ENCODE data around the gene TMEM168.

The TMEM168 gene

GRCh38 chr7:112752576-112752975, 37.6 kb downstream of the TMEM168 start:
- CTCF ChIA-PET, result no interaction called here
- TF ChIP-seq CTCF (IDR thresholded peaks at IDR 0.05; ENCODE audit: control extremely low read depth, extremely low read depth, low read depth, missing control alignments), result no peak
- POLR2A ChIA-PET, result no interaction called here
- DNase-seq (ENCODE audit: extremely low spot score), result no peak

GRCh38 chr7:112749775-112750174, 40.4 kb downstream of the TMEM168 start:
- TF ChIP-seq CTCF (IDR thresholded peaks at IDR 0.05; ENCODE audit: control extremely low read depth, extremely low read depth, low read depth, missing control alignments), result no peak
- ChIA-PET POLR2A (no interaction called here), CTCF (interaction anchor here (0.7 kb wide), 1 partner anchor 10 kb away, joined by 3 read pairs; no protein-coding TSS in a partner anchor)
- DNase-seq (ENCODE audit: extremely low spot score), result no peak

GRCh38 chr7:112748381-112748780, 41.8 kb downstream of the TMEM168 start:
- ChIA-PET CTCF (interaction anchor here (1.2 kb wide), 1 partner anchor 10 kb away, joined by 3 read pairs; no protein-coding TSS in a partner anchor), POLR2A (no interaction called here)
- DNase-seq (ENCODE audit: extremely low spot score), result no peak
- no peak for TF ChIP-seq CTCF (IDR thresholded peaks at IDR 0.05; ENCODE audit: control extremely low read depth, extremely low read depth, low read depth, missing control alignments)

GRCh38 chr7:112745635-112746034, 44.6 kb downstream of the TMEM168 start:
- ChIA-PET CTCF (interaction anchor here (1.4 kb wide), 1 partner anchor 14 kb away, joined by 3 read pairs; no protein-coding TSS in a partner anchor), POLR2A (no interaction called here)
- no peak for TF ChIP-seq CTCF (IDR thresholded peaks at IDR 0.05; ENCODE audit: control extremely low read depth, extremely low read depth, low read depth, missing control alignments)
- DNase-seq (ENCODE audit: extremely low spot score), result no peak

- ChIA-PET POLR2A (no interaction called here), CTCF (interaction anchor here (0.9 kb wide), 1 partner anchor 10 kb away, joined by 3 read pairs; no protein-coding TSS in a partner anchor)
- no peak for TF ChIP-seq CTCF (IDR thresholded peaks at IDR 0.05; ENCODE audit: control extremely low read depth, extremely low read depth, low read depth, missing control alignments)
- DNase-seq (ENCODE audit: extremely low spot score), result no peak
These were observed 45.4 kb downstream of the TMEM168 start for GRCh38 chr7:112744818-112745217.

GRCh38 chr7:112743811-112744210, 46.4 kb downstream of the TMEM168 start:
- DNase-seq (ENCODE audit: extremely low spot score), result no peak
- ChIA-PET CTCF (interaction anchor here (0.9 kb wide), 1 partner anchor 9 kb away, joined by 3 read pairs; no protein-coding TSS in a partner anchor), POLR2A (no interaction called here)
- TF ChIP-seq CTCF (IDR thresholded peaks at IDR 0.05; ENCODE audit: control extremely low read depth, extremely low read depth, low read depth, missing control alignments), result no peak

Measured in GM10248 (cell line).